A549 (cell line): Measurements from ENCODE around the gene ANKRD23. TPM values are rescaled to one million over a fixed set of nuclear protein-coding genes. Genes with fewer than 3 reads are reported as not detected.

Experiments
- ATAC-seq, 2 experiments: fragments of 200-7000 bp in 1 of 2; fragments of >200 bp in 1 of 2; cut with Nextera tagmentation in 1 of 2; cut with Tn5 transposase in 1 of 2; 3 replicates each; pipeline versions ENCODE4 v1.8.0 to v1.9.1; 2018 to 2020; ENCODE audit warnings: mild to moderate bottlenecking in 1 of 2, moderate library complexity in 1 of 2
- CTCF ChIA-PET: fragments of 300-600 bp; sonication (Branson Sonifier 250); formaldehyde crosslinking; extraction: SDS; loops from one replicate; lab custom pipeline; 2021; ENCODE audit warnings: antibody characterized with exemption, inconsistent platforms; lab: Yijun Ruan, JAX
- POLR2A ChIA-PET: fragments of 350-600 bp; formaldehyde crosslinking; extraction: SDS; loops from one replicate; lab custom pipeline; 2021; ENCODE audit warnings: antibody characterized with exemption, inconsistent platforms; lab: Yijun Ruan, JAX
- DNase-seq, 2 experiments: peaks; one replicate each; pipeline versions ENCODE4 v3.0.0 to v3.0.0-alpha.2; 2011 to 2016; ENCODE audit warnings: low read depth in 1 of 2, low spot score in 1 of 2
- FAIRE-seq: peaks from 2 replicates; lab custom pipeline; 2011; peaks lifted over from hg19 to GRCh38; lab: Jason Lieb, UNC
- H3K27ac ChIP-seq, 2 experiments: fragments of >200 bp; sonication (Bioruptor Twin); formaldehyde crosslinking; 3 replicates each; pipeline ENCODE4 v1.5.1; 2016 to 2017
- H3K4me1 ChIP-seq: fragments of >200 bp; sonication (Bioruptor Twin); formaldehyde crosslinking; 3 replicates; pipeline ENCODE4 v1.6.1; 2016
- H3K4me2 ChIP-seq: fragments of >200 bp; sonication (Bioruptor Twin); formaldehyde crosslinking; 3 replicates; pipeline ENCODE4 v1.6.1; 2016
- H3K4me3 ChIP-seq: fragments of >200 bp; sonication (Bioruptor Twin); formaldehyde crosslinking; 3 replicates; pipeline ENCODE4 v1.5.1; 2016
- H3K9me3 ChIP-seq: fragments of >200 bp; sonication (Bioruptor Twin); formaldehyde crosslinking; 3 replicates; pipeline ENCODE4 v1.6.1; 2016
- GATA3 ChIP-seq: IDR thresholded peaks from 2 replicates; pipeline ENCODE4 v1.6.1; 2012; ENCODE audit warnings: borderline replicate concordance
- KDM1A ChIP-seq: fragments of 200-600 bp; sonication (generic); IDR thresholded peaks from 2 replicates; pipeline ENCODE4 v1.6.1; 2016; ENCODE audit warnings: low read depth, mild to moderate bottlenecking
- MAFK ChIP-seq: fragments of 450-650 bp; IDR thresholded peaks from 2 replicates; pipeline ENCODE4 v1.6.1; 2014; ENCODE audit not compliant: partially characterized antibody
- MAZ ChIP-seq: fragments of 150-350 bp; IDR thresholded peaks from 2 replicates; pipeline ENCODE4 v1.6.1; 2014; ENCODE audit warnings: antibody characterized with exemption, low read depth, low read length, borderline replicate concordance
- NFE2L2 ChIP-seq: fragments of 150-350 bp; conservative IDR thresholded peaks from 2 replicates; pipeline ENCODE4 v1.6.1; 2014; ENCODE audit warnings: low read length
- SMC3 ChIP-seq: fragments of >200 bp; sonication (Bioruptor Twin); formaldehyde crosslinking; IDR thresholded peaks from 3 replicates; pipeline ENCODE4 v1.6.1; 2018; ENCODE audit warnings: inconsistent platforms
- ZSCAN20 ChIP-seq: fragments of 250-450 bp; sonication (Bioruptor Pico); IDR thresholded peaks from 2 replicates; pipeline ENCODE4 v1.8.0; 2022; ENCODE audit warnings: mild to moderate bottlenecking, moderate library complexity
- WGBS: methylation state at CpG from one replicate; pipeline ENCODE4 v1.1.6; 2017; ENCODE audit errors: missing lambda C conversion rate; 5-methylcytosine and 5-hydroxymethylcytosine counted together
- polyA plus RNA-seq, 4 experiments: library from polyadenylated mRNA; depleted of rRNA in 3 of 4; stranded (reverse); fragments of >200 nt; fragmentation: RNase III in 1 of 4; extraction: RNeasy Plus Mini Kit Qiagen cat#74134 plus additional on column Dnase treatment in 1 of 4; gene quantifications; 2 replicates in 3 of 4; 3 replicates in 1 of 4; pipeline ENCODE4 v1.2.3, GENCODE V29; 2011 to 2017
- TF ChIP-seq, protein P1 (sequence below): fragments of >200 bp; sonication (Bioruptor Twin); formaldehyde crosslinking; IDR thresholded peaks from 3 replicates; pipeline ENCODE4 v1.6.1; 2016
- TF ChIP-seq, protein P2 (sequence below): IDR thresholded peaks from 2 replicates; pipeline ENCODE4 v1.6.1; 2012
- TF ChIP-seq, protein P3 (sequence below): IDR thresholded peaks from 2 replicates; pipeline ENCODE4 v1.6.1; 2012
- TF ChIP-seq, protein P4 (sequence below): IDR thresholded peaks from 2 replicates; pipeline ENCODE4 v1.6.1; 2012; ENCODE audit warnings: low read depth, borderline replicate concordance
- TF ChIP-seq, protein P5 (sequence below): fragments of 200-600 bp; sonication (generic); IDR thresholded peaks from 2 replicates; pipeline ENCODE4 v1.6.1; 2016; ENCODE audit warnings: antibody characterized with exemption, mild to moderate bottlenecking, moderate library complexity

Gene ANKRD23
- polyA plus RNA-seq, 2 of the 4 experiments (the other 2 are of a cell fraction) = 1.9 to 2.4 TPM

DNA sequence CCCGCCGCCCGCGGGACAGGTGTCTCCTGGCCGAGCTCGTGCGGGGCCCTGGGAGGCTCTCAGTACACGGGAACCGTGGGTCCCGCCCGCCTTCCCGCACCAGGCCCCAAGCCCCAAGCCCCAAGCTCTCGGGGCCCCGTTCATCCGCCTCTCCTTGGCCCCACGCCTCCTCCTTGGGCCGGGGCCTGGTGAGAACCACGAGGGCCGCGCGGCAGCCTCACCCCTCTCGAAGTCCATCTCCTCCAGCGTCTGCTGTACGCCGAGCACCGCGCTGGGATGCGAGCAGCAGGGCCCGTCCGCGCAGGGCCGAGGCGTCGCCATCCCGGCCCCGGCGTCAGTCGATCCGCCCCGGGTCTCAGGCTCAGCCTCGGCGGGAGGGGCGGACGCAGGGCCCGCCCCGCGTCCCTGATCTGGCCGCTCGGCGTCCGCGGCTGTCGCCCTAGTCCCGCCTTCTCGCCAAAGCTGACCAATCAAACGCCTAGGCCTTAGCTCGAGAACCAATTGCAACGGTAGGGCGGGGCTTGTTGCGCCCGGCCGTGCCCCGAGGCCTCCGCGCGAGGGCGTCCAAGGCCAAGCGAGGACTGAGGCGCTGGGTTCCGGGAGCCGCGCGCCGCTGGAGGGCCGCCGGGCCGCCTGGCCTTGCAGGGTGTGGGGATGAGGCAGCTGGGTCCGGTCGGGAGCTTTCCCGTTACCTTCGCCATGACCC, 14.0 kb upstream of the ANKRD23 start, which contains the start of gene ANKRD39 (continued):
- TF ChIP-seq, protein P1, sequence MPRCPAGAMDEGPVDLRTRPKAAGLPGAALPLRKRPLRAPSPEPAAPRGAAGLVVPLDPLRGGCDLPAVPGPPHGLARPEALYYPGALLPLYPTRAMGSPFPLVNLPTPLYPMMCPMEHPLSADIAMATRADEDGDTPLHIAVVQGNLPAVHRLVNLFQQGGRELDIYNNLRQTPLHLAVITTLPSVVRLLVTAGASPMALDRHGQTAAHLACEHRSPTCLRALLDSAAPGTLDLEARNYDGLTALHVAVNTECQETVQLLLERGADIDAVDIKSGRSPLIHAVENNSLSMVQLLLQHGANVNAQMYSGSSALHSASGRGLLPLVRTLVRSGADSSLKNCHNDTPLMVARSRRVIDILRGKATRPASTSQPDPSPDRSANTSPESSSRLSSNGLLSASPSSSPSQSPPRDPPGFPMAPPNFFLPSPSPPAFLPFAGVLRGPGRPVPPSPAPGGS = 0 out of 3 replicates have a peak, but pooled peaks have one; percentile 58
- TF ChIP-seq ZSCAN20 (no peak), SMC3 (peak; percentile 88), GATA3 (no peak)
- TF ChIP-seq, protein P2, sequence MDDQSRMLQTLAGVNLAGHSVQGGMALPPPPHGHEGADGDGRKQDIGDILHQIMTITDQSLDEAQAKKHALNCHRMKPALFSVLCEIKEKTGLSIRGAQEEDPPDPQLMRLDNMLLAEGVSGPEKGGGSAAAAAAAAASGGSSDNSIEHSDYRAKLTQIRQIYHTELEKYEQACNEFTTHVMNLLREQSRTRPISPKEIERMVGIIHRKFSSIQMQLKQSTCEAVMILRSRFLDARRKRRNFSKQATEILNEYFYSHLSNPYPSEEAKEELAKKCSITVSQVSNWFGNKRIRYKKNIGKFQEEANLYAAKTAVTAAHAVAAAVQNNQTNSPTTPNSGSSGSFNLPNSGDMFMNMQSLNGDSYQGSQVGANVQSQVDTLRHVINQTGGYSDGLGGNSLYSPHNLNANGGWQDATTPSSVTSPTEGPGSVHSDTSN = 0 out of 2 replicates have a peak, but pooled peaks have one; percentile 41
- TF ChIP-seq, all 56 proteins: peak for 10

DNA sequence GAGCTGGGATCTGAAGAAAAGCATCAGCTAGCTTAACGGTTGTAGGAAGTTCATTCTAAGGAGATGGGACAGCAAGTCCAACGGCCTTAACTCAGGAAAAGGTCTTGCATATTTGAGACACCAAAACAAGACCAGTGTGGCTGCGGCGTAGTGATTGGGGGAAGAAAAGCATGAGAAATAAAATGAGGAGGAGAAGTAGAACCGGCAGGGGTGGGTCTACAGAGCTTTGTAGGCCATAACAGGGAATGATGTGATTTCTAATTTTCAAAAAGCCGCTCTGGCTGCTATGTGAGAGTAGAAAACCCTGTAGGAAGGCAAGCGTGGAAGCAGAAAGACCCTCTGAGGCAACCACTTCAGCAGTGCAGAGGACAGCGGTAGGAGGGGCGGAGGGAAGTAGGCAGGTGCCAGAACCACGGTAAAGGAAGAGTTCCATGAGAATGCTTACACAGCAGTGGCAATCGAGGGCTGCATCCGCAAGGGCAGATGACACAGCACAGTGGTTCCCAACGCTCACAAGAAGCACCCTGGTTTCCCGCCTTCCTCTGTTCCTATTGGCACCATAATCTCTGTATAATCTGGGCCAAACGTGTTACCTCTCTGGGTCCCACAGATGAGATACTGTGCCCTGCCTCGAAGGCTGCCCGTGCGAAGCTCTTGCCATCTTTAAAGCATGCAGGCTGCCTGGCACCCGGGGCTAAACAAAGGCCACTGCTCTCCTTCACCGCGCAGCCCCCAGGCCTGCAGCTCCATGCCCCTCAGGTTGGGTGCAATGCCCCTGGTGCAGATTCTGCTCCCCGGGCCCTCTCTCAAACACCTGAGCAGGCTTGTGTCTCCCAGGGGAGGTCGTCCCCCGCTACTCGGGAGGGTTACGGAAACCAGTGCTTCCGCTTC, 13.2 kb upstream of the ANKRD23 start:
- ChIA-PET CTCF (interaction anchor here (0.6 to 5.6 kb wide), 53 partner anchors 8 to 317 kb away, joined by 3 to 123 read pairs (median 5); partner anchors contain the start of genes ANKRD23, ANKRD36 and CNNM3), POLR2A (interaction anchor here (1.0 to 2.5 kb wide), 11 partner anchors 9 to 307 kb away, joined by 3 to 30 read pairs (median 4); partner anchors contain the start of genes ANKRD36, CNNM3 and KANSL3)
- no peak for FAIRE-seq
- peak; percentile 16 to 27 for ATAC-seq
- Histone ChIP-seq H3K4me1 (peaks cover 27% of the 10 kb centered on the region; the same call in 2 of the 3 replicates), H3K4me3 (peak overlapping the region; percentile 63), H3K9me3 (no peaks in the 10 kb centered on the region)
- 24% methylated on average over 23 of the region's 27 CpGs for WGBS
- no peak for TF ChIP-seq KDM1A
- TF ChIP-seq MAFK = peak; percentile 48
- TF ChIP-seq MAZ = no peak
- TF ChIP-seq, protein P3, sequence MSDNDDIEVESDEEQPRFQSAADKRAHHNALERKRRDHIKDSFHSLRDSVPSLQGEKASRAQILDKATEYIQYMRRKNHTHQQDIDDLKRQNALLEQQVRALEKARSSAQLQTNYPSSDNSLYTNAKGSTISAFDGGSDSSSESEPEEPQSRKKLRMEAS = peak; percentile 51
- TF ChIP-seq, protein P4, sequence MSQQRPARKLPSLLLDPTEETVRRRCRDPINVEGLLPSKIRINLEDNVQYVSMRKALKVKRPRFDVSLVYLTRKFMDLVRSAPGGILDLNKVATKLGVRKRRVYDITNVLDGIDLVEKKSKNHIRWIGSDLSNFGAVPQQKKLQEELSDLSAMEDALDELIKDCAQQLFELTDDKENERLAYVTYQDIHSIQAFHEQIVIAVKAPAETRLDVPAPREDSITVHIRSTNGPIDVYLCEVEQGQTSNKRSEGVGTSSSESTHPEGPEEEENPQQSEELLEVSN = peak; percentile 54; the same call in 1 of the 2 replicates
- TF ChIP-seq, all 56 proteins: peak for 3
- DNase-seq = peak in 1 of 2 experiments; percentile 43
- H3K4me2 ChIP-seq = peak overlapping the region; percentile 90
- H3K27ac ChIP-seq = peak overlapping the region; percentile 82 to 97

DNA sequence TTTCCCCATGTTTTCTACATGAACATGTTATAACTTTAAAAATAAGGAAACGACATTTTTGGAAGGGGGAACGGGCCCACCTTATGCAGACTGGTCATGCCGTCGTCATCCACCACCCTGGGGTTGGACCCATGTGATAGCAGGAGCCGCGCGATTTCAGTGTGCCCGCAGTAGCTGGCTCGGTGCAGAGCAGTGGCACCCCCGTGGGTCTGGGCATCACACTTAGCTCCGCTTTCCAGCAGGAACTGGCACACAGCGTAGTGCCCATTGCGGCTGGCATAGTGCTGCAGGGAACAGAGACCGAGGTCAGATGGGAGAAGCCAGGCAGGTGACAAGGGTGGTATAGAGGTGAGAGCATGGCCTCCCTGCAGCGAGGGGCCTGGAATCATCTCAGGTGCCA, 9.5 kb upstream of the ANKRD23 start:
- FAIRE-seq (no peak), ATAC-seq (no peak), DNase-seq (no peak)
- POLR2A ChIA-PET = no interaction called here
- H3K4me2 ChIP-seq = no peak overlapping the region
- no peaks in the 10 kb centered on the region for H3K9me3 ChIP-seq
- CTCF ChIA-PET = interaction anchor here (0.9 to 2.8 kb wide), 5 partner anchors 11 to 259 kb away, joined by 3 to 13 read pairs (median 5); partner anchors contain the start of gene ANKRD36
- H3K4me1 ChIP-seq = peaks cover 6% of the 10 kb centered on the region; the same call in 2 of the 3 replicates
- no peak overlapping the region for H3K27ac ChIP-seq
- no peak for TF ChIP-seq NFE2L2
- TF ChIP-seq, protein P5, sequence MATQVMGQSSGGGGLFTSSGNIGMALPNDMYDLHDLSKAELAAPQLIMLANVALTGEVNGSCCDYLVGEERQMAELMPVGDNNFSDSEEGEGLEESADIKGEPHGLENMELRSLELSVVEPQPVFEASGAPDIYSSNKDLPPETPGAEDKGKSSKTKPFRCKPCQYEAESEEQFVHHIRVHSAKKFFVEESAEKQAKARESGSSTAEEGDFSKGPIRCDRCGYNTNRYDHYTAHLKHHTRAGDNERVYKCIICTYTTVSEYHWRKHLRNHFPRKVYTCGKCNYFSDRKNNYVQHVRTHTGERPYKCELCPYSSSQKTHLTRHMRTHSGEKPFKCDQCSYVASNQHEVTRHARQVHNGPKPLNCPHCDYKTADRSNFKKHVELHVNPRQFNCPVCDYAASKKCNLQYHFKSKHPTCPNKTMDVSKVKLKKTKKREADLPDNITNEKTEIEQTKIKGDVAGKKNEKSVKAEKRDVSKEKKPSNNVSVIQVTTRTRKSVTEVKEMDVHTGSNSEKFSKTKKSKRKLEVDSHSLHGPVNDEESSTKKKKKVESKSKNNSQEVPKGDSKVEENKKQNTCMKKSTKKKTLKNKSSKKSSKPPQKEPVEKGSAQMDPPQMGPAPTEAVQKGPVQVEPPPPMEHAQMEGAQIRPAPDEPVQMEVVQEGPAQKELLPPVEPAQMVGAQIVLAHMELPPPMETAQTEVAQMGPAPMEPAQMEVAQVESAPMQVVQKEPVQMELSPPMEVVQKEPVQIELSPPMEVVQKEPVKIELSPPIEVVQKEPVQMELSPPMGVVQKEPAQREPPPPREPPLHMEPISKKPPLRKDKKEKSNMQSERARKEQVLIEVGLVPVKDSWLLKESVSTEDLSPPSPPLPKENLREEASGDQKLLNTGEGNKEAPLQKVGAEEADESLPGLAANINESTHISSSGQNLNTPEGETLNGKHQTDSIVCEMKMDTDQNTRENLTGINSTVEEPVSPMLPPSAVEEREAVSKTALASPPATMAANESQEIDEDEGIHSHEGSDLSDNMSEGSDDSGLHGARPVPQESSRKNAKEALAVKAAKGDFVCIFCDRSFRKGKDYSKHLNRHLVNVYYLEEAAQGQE = no peak
- H3K4me3 ChIP-seq = no peak overlapping the region
- WGBS = 89% methylated on average over 15 of the region's 15 CpGs
